Heart left ventricle (tissue), 13 donors: ENCODE results near the gene CCM2.

ENCODE experiments used
- POLR2A ChIP-seq, 2 donors: fragments of 450-650 bp; IDR thresholded peaks; one replicate each; pipeline ENCODE4 v1.6.1; 2017; ENCODE audit warnings: antibody characterized with exemption in 2 of 2, mild to moderate bottlenecking in 2 of 2, moderate library complexity in 2 of 2
- TF ChIP-seq, protein P1 (sequence below), 12 donors: fragments of 200-600 bp; sonication (generic) in 4 of 12; IDR thresholded peaks; one replicate each; pipeline versions ENCODE4 v1.5.0 to v1.8.0; 2018 to 2022; ENCODE audit warnings: antibody characterized with exemption in 12 of 12, mild to moderate bottlenecking in 5 of 12
- donor health status: ischemic (EF 13 %, LVEDD 7.1; RV severe dilation, severe dysfunction).
- donor health status: DM: no; HTN: yes; CAD: no.
- donor health status: DM: no; HTN: no; CAD: no.
- donor health status: ischemic (EF 25% LVEDD 6.9; RV normal size, moderate dysfunction).
- donor health status: ischemic (EF 25% LVEDD 5.7; RV mildly dilated, moderate dysfunction).
- donor health status: ischemic (EF 35%, LVEDD 5.7; RV mildly dilated, moderate dysfunction).
- donor health status: nonischemic (EF 11% LVEDD 7.7; RV severe dilation, severe dysfunction).
- donor health status: DM: yes; HTN: yes; CAD: no.
- donor health status: PGD.
- donor health status: ischemic (EF 29% LVEDD 5.4; RV normal size, mild dysfunction).
- donor health status: nonischemic (EF 23%, LVEDD 6.1; RV moderate dilation, normal function).

- TF ChIP-seq, protein P1, sequence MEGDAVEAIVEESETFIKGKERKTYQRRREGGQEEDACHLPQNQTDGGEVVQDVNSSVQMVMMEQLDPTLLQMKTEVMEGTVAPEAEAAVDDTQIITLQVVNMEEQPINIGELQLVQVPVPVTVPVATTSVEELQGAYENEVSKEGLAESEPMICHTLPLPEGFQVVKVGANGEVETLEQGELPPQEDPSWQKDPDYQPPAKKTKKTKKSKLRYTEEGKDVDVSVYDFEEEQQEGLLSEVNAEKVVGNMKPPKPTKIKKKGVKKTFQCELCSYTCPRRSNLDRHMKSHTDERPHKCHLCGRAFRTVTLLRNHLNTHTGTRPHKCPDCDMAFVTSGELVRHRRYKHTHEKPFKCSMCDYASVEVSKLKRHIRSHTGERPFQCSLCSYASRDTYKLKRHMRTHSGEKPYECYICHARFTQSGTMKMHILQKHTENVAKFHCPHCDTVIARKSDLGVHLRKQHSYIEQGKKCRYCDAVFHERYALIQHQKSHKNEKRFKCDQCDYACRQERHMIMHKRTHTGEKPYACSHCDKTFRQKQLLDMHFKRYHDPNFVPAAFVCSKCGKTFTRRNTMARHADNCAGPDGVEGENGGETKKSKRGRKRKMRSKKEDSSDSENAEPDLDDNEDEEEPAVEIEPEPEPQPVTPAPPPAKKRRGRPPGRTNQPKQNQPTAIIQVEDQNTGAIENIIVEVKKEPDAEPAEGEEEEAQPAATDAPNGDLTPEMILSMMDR (IDR thresholded peaks at IDR 0.05), result no peak
- no peak for TF ChIP-seq POLR2A (IDR thresholded peaks at IDR 0.05)
These were observed 16.1 kb upstream of the CCM2 start for GRCh38 chr7:44983742-44984477.
